ENCODE results near the gene KLHL5.

GRCh38 chr4:39166177-39166576, 104.1 kb downstream of the KLHL5 start:
- no peak for TF ChIP-seq POLR2A (IDR thresholded peaks at IDR 0.05; ENCODE audit: low read length)
- no peak for TF ChIP-seq HDAC2 (IDR thresholded peaks at IDR 0.05)
- TF ChIP-seq, protein P1, sequence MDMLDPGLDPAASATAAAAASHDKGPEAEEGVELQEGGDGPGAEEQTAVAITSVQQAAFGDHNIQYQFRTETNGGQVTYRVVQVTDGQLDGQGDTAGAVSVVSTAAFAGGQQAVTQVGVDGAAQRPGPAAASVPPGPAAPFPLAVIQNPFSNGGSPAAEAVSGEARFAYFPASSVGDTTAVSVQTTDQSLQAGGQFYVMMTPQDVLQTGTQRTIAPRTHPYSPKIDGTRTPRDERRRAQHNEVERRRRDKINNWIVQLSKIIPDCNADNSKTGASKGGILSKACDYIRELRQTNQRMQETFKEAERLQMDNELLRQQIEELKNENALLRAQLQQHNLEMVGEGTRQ (IDR thresholded peaks at IDR 0.05), result no peak
- no peak for TF ChIP-seq KDM1A (IDR thresholded peaks at IDR 0.05; ENCODE audit: low read depth)
- no peak for TF ChIP-seq BHLHE40 (IDR thresholded peaks at IDR 0.05; ENCODE audit: low read depth, low read length)
- TF ChIP-seq JUN (IDR thresholded peaks at IDR 0.05), result no peak
- TF ChIP-seq, protein P2, sequence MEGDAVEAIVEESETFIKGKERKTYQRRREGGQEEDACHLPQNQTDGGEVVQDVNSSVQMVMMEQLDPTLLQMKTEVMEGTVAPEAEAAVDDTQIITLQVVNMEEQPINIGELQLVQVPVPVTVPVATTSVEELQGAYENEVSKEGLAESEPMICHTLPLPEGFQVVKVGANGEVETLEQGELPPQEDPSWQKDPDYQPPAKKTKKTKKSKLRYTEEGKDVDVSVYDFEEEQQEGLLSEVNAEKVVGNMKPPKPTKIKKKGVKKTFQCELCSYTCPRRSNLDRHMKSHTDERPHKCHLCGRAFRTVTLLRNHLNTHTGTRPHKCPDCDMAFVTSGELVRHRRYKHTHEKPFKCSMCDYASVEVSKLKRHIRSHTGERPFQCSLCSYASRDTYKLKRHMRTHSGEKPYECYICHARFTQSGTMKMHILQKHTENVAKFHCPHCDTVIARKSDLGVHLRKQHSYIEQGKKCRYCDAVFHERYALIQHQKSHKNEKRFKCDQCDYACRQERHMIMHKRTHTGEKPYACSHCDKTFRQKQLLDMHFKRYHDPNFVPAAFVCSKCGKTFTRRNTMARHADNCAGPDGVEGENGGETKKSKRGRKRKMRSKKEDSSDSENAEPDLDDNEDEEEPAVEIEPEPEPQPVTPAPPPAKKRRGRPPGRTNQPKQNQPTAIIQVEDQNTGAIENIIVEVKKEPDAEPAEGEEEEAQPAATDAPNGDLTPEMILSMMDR (IDR thresholded peaks at IDR 0.05), result no peak
- no peak for TF ChIP-seq RNF2 (IDR thresholded peaks at IDR 0.05; ENCODE audit: borderline replicate concordance, low read depth)
- no peak for TF ChIP-seq PHF8 (IDR thresholded peaks at IDR 0.05; ENCODE audit: borderline replicate concordance, low read depth)
- no peak for TF ChIP-seq MAX (IDR thresholded peaks at IDR 0.05)
- no peak for TF ChIP-seq TFCP2L1 (CRISPR knock-in tag; IDR thresholded peaks at IDR 0.05)
- TF ChIP-seq CHD2 (IDR thresholded peaks at IDR 0.05; ENCODE audit: low read length, partially characterized antibody), result no peak

Measured in A549 (cell line).